Measurements from ENCODE around the gene DLX3.

Gene DLX3

DNA sequence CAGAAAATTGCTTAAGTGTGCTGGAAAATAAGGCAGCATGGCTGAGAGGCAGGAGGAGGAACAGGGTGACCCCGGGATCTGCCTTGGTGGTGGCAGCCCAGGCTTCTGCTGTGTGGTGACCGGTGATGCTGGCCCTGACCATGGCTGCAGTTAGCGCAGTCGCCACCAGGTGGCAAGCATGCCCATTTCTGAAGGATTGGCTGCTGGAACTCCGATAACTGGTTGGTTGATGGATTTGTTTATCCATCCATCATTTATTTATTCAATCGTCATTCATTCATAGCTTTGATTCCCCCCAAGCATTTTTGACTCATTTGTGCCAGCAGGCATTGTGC, 31.8 kb upstream of the DLX3 start:
- in situ Hi-C loops (cut with HindIII; ENCODE audit: low pct_ligation_motif_present, low pct_unique_long_range_greater_than_20kb, low sequenced_read_pairs), result no loop called here
- DNase-seq, result peak; percentile 92

DNA sequence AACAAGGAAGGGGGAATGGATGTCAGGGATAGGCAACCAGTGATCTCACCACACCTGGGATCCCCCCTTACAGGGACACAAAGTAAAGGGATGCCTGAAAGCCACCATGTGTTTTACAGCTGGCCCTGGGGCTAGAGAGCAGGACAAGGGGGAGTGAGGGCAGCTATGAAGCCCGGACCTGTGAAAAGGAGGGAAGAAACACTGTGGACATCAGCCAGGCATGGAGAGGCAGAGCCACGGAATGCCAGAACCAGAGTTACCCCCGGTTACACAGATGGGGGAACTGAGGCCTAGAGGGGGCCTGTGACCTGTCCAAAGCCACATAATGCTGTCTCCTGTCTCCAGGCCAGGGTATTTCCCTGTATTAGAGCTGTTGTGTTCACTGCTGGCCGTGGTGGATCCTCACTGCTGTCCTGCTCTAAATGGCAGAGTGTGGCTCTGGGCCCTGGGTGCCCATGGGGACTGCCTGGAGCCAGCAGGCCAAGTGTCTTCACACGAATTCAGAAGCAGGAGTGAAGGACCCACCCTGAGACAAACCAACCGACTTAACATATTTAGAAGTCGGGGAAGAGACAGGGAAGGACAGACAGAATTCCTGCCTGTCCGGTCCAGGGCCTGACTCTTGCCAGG, 31.1 kb upstream of the DLX3 start:
- in situ Hi-C loops (cut with HindIII; ENCODE audit: low pct_ligation_motif_present, low pct_unique_long_range_greater_than_20kb, low sequenced_read_pairs), result no loop called here
- no peak for DNase-seq

DNA sequence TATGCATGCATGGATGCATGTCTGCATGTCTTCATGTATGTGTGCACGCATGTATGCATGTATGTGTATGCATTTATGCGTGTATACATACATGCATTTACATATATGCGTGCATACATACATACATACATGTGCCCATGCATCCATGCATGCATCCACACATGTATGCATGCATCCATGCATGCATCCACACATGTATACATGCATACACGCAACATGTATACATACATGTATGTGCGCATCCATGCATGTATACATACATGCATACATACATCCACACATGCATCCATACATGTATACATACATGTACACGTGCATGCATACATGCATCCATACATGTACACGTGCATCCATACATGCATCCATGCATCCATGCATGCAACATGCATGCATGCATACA, 29.8 kb upstream of the DLX3 start:
- in situ Hi-C loops (cut with HindIII; ENCODE audit: low pct_ligation_motif_present, low pct_unique_long_range_greater_than_20kb, low sequenced_read_pairs), result no loop called here

GRCh38 chr17:50023520-50023919, 28.5 kb upstream of the DLX3 start:
- DNase-seq, result no peak
- in situ Hi-C loops (cut with HindIII; ENCODE audit: low pct_ligation_motif_present, low pct_unique_long_range_greater_than_20kb, low sequenced_read_pairs), result no loop called here

More for the DNA sequence above, 29.8 kb upstream of the DLX3 start:
- no peak for DNase-seq

DNA sequence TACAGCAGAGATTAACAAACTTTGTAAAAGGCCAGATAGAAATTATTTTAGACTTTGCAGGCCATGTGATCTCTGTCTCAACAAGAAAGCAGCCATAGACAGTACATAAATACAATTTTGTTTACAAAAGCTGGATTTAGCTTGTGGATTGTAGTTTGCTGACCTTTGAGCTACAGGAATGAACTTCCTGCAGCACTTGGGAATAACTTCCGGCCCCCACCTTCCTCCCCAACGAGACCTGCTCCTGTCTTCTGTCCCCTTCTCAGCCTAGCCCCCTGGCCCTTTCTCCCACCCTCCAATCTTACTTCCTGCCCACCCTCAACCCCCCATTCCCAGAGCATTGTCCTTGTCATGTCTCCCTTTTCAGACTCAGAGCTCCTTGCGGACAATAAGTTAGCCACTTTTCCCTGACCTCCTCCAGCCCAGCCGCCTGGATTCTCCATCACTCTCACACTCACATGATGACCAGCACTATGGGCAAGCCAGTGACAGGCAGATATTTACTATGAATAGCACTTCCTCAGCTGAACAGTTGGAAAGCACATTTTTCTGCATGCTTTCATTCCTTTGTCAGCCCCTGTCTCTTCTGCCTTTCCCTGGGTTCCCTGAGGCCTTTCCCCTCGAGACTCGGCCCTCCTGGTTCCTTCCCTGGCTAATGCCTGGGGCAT, 27.6 kb upstream of the DLX3 start:
- in situ Hi-C loops (cut with HindIII; ENCODE audit: low pct_ligation_motif_present, low pct_unique_long_range_greater_than_20kb, low sequenced_read_pairs), result no loop called here

DNA sequence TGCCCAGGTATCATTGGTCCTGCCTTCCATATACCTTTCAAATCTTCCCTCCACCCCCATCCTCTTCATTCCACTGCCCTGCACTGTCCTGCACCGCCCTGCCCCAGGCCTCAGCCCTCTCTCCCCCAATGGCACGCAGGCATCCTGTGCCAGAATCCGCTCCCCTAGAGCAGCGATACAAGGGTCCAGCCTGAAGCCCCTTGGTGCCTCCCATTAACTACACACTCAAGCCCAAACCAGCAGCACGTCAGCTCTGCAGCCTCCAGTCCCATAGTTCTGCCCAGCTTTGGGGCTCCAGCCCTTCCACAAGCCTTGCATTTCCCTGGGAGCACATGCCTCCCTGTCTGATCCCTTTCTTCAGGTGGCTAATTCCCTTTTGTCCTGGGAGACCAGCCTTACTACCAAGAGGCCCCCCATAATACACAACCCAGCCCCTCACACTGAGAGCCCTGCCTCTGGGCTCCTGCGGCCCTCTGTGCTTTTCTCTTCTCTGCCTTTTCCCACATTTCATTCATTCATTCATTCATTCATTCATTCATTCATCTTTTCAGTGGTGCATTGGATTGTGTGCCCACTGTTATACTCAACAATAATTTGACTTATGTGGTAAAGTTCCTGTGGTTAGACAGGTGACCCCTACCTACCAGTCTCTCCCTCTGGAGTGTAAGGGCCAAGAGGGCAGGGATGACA, 26.8 kb upstream of the DLX3 start:
- in situ Hi-C loops (cut with HindIII; ENCODE audit: low pct_ligation_motif_present, low pct_unique_long_range_greater_than_20kb, low sequenced_read_pairs), result no loop called here
- DNase-seq, result no peak

More for the DNA sequence above, 27.6 kb upstream of the DLX3 start:
- no peak for DNase-seq

GRCh38 chr17:50020841-50021599, 26.0 kb upstream of the DLX3 start:
- no peak for DNase-seq
- in situ Hi-C loops (cut with HindIII; ENCODE audit: low pct_ligation_motif_present, low pct_unique_long_range_greater_than_20kb, low sequenced_read_pairs), result no loop called here

GRCh38 chr17:50018909-50019308, 23.9 kb upstream of the DLX3 start:
- DNase-seq, result peak; percentile 30
- in situ Hi-C loops (cut with HindIII; ENCODE audit: low pct_ligation_motif_present, low pct_unique_long_range_greater_than_20kb, low sequenced_read_pairs), result no loop called here

DNA sequence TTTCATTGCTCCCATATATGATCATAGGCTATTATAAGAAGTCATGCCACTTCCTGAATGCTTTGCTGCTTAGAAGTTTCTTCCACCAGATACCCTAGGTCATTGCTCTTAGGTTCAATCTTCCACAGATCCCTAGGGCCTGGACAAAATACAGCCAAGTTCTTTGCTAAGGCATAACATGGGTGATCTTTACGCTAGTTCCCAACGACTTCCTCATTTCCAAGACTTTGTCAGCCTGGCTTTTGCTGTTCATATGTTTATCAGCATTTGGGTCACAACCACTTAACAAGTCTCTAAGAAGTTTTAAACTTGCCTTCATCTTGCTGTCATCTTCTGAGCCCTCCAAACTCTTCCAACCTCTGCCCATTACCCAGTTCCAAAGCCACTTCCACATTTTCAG, 20.1 kb upstream of the DLX3 start:
- no peak for DNase-seq
- in situ Hi-C loops (cut with HindIII; ENCODE audit: low pct_ligation_motif_present, low pct_unique_long_range_greater_than_20kb, low sequenced_read_pairs), result no loop called here

- in situ Hi-C loops (cut with HindIII; ENCODE audit: low pct_ligation_motif_present, low pct_unique_long_range_greater_than_20kb, low sequenced_read_pairs), result no loop called here
- DNase-seq, result no peak
Observed at GRCh38 chr17:50014471-50015088, 19.6 kb upstream of the DLX3 start.

GRCh38 chr17:50013079-50013478, 18.1 kb upstream of the DLX3 start:
- in situ Hi-C loops (cut with HindIII; ENCODE audit: low pct_ligation_motif_present, low pct_unique_long_range_greater_than_20kb, low sequenced_read_pairs), result no loop called here
- DNase-seq, result no peak

- in situ Hi-C loops (cut with HindIII; ENCODE audit: low pct_ligation_motif_present, low pct_unique_long_range_greater_than_20kb, low sequenced_read_pairs), result no loop called here
- no peak for DNase-seq
Observed at GRCh38 chr17:50009282-50009681, 14.3 kb upstream of the DLX3 start.

DNA sequence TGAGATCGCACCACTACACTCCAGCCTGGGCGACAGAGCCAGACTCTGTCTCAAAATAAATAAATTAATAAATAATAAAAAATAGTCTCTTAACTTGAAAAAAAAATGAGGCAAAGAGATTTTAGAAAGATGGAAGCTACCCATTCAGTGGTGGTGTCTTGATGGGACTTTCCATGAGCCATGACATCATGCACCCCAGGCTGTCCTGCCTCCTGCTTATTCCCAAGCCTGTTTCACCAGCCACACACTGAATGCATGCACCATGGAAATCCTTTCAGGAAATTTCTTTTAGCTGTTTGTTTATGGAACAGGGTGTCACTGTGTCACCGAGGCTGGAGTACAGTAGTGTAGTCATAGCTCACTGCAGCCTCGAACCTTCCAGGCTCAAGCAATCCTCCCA, 8.9 kb upstream of the DLX3 start:
- no peak for DNase-seq
- in situ Hi-C loops (cut with HindIII; ENCODE audit: low pct_ligation_motif_present, low pct_unique_long_range_greater_than_20kb, low sequenced_read_pairs), result no loop called here

DNA sequence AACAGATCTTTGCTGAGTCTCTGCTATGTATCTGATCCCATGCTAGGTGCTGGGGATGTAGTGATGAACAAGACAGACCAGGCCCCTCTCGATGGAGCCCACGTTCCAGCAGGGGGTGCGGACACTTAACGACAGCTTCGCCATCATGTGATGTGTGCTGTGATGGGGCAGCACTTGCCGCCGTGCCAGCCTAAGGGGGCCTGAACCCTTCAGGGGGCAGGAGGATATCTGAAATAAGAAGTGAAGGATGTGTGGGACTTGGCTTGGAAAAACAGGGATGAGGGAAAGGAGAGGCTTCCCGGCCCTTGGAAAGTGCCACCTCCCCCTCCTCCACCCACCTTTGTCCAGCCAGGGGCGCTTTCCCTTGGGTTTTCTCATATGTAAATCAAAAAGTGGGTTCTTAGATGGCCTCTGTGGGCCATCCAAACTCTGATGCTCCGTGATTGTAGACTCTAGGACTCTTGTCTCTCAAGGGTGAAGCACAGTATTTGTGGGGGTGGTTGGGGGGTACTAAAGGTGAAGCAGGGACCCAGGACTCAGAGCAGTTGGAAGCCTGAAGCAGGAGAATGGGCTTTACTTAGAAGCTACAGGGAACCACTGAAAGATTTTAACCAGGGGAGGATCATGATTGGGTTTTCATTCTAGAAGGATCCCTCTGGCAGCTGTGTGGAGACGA, 4.0 kb upstream of the DLX3 start:
- in situ Hi-C loops (cut with HindIII; ENCODE audit: low pct_ligation_motif_present, low pct_unique_long_range_greater_than_20kb, low sequenced_read_pairs), result loop anchor here (5.0 kb wide), 1 partner anchor 117 kb away; no protein-coding TSS in a partner anchor
- no peak for DNase-seq

GRCh38 chr17:49997773-49998703, 3.0 kb upstream of the DLX3 start:
- in situ Hi-C loops (cut with HindIII; ENCODE audit: low pct_ligation_motif_present, low pct_unique_long_range_greater_than_20kb, low sequenced_read_pairs), result loop anchor here (5.0 kb wide), 1 partner anchor 116 kb away; no protein-coding TSS in a partner anchor
- peak; percentile 92 for DNase-seq

DNA sequence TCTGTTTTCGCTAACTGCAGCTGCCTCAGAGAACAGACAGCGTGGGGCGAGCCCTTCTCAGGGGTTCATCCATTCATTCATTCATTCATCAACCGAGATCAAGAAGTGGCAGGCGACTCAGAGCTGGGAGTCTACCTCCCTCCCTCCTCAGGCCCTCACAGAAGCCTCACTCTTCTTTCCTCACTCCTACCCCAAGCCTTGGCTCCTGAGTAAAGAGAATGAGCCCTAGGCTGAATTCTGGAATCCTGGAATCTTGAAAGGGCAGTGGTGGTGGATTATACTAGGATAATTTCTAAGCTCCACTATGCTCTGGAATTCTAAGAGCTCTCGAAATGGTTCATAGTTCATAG, 2.3 kb upstream of the DLX3 start:
- peak; percentile 10 for DNase-seq
- in situ Hi-C loops (cut with HindIII; ENCODE audit: low pct_ligation_motif_present, low pct_unique_long_range_greater_than_20kb, low sequenced_read_pairs), result loop anchor here (5.0 kb wide), 1 partner anchor 115 kb away; no protein-coding TSS in a partner anchor

Data from ACHN (cell line).